ENCODE data around the gene ALKBH3. TPM values are rescaled to one million over a fixed set of nuclear protein-coding genes. Genes with fewer than 3 reads are reported as not detected.

The ALKBH3 gene
- total and polyA plus RNA-seq, 8 donors: 25.7 to 113 (median 34.4) TPM

DNA sequence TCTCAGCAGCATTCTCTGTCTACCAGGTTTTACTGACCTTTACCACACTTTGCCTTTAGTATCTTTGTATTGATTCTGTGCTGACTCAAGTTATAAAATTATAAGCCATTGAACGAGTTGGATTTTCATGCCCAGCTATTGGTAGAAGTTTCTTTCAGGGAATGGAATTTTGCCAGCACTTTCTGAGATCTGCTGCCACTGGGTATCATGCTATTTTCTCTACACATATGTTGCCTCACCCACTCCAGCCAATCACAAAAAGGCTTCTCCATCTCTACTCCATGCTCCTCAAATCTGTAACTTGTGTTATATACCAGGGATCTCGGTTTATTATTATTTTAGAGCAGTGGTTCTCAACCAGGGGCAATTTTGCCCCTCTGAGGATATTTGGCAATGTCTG lies 87.0 kb downstream of the ALKBH3 start:
- TF ChIP-seq CTCF (IDR thresholded peaks at IDR 0.05): no peak
- no peak for TF ChIP-seq POLR2AphosphoS5 (IDR thresholded peaks at IDR 0.05)
- TF ChIP-seq POLR2A (IDR thresholded peaks at IDR 0.05): no peak
- TF ChIP-seq EP300 (IDR thresholded peaks at IDR 0.05): no peak
- Histone ChIP-seq H3K27ac (no peak overlapping the region), H3K4me1 (peaks cover 0 to 4% (median 1%) of the 10 kb centered on the region in 4 donors), H3K36me3 (no peaks in the 10 kb centered on the region), H3K9me3 (no peaks in the 10 kb centered on the region), H3K4me3 (no peak overlapping the region), H3K27me3 (peaks cover 0 to 9% (median 6%) of the 10 kb centered on the region in 3 donors)
- no peak for DNase-seq
- 44 to 78% (median 75%) methylated on average over 2 of the region's 2 CpGs for WGBS, 5 donors
- intact Hi-C loops (cut with DNase I; ENCODE audit: low total_unique reads): no loop called here

- no peaks in the 10 kb centered on the region for H3K4me1 ChIP-seq
- no peak overlapping the region for H3K4me3 ChIP-seq
- WGBS, 5 donors: 75 to 86% (median 78%) methylated on average over 4 of the region's 4 CpGs
- H3K9me3 ChIP-seq: no peaks in the 10 kb centered on the region
- H3K27ac ChIP-seq: no peak overlapping the region
- peaks cover 0 to 9% (median 6%) of the 10 kb centered on the region in 3 donors for H3K27me3 ChIP-seq
- no peak for DNase-seq
- TF ChIP-seq EP300 (IDR thresholded peaks at IDR 0.05) (no peak), CTCF (IDR thresholded peaks at IDR 0.05) (no peak), POLR2AphosphoS5 (IDR thresholded peaks at IDR 0.05) (no peak), POLR2A (IDR thresholded peaks at IDR 0.05) (no peak)
- no peaks in the 10 kb centered on the region for H3K36me3 ChIP-seq
- intact Hi-C loops (cut with DNase I; ENCODE audit: low total_unique reads): no loop called here
Observed at GRCh38 chr11:43968719-43969118, 88.1 kb downstream of the ALKBH3 start.

- Histone ChIP-seq H3K27me3 (peaks cover 0 to 9% (median 6%) of the 10 kb centered on the region in 3 donors), H3K4me1 (no peaks in the 10 kb centered on the region), H3K4me3 (no peak overlapping the region), H3K9me3 (peaks cover 0 to 5% (median 3%) of the 10 kb centered on the region in 4 donors), H3K27ac (no peak overlapping the region), H3K36me3 (no peaks in the 10 kb centered on the region)
- intact Hi-C loops (cut with DNase I; ENCODE audit: low total_unique reads): no loop called here
- DNase-seq: peak in 1 of 2 donors; percentile 69
- 20 to 35% (median 25%) methylated on average over 4 of the region's 4 CpGs for WGBS, 5 donors
- TF ChIP-seq POLR2A (IDR thresholded peaks at IDR 0.05): no peak
- no peak for TF ChIP-seq POLR2AphosphoS5 (IDR thresholded peaks at IDR 0.05)
- TF ChIP-seq EP300 (IDR thresholded peaks at IDR 0.05): no peak
- TF ChIP-seq CTCF (IDR thresholded peaks at IDR 0.05): no peak
Observed at GRCh38 chr11:43969543-43969942, 88.9 kb downstream of the ALKBH3 start.

Other genes starting within 250 kb of the ALKBH3 start
- gene HSD17B12, start 200.1 kb upstream of the ALKBH3 start, total RNA-seq: 100 to 1,000 TPM in 2 of 5 donors, 10 to 100 TPM in 3; 31.0 to 169 (median 71.8) TPM
- gene HSD17B12, start 200.1 kb upstream of the ALKBH3 start, polyA plus RNA-seq: 10 to 100 TPM; 25.8 to 33.3 (median 29.2) TPM
- 100 to 1,000 TPM in 1 of 5 donors, 10 to 100 TPM in 4; 32.1 to 273 (median 55.4) TPM for gene C11orf96, start 61.8 kb downstream of the ALKBH3 start, total RNA-seq
- 100 to 1,000 TPM in 2 of 3 donors, 10 to 100 TPM in 1; 77.2 to 140 (median 131) TPM for gene C11orf96, start 61.8 kb downstream of the ALKBH3 start, polyA plus RNA-seq
- not detected for gene ACCSL, start 167.2 kb downstream of the ALKBH3 start, total RNA-seq
- not detected for gene ACCSL, start 167.2 kb downstream of the ALKBH3 start, polyA plus RNA-seq
- gene ACCS, start 185.4 kb downstream of the ALKBH3 start, total RNA-seq: 10 to 100 TPM; 21.7 to 71.1 (median 34.4) TPM
- 10 to 100 TPM; 14.7 to 17.4 (median 16.3) TPM for gene ACCS, start 185.4 kb downstream of the ALKBH3 start, polyA plus RNA-seq
- gene EXT2, start 214.8 kb downstream of the ALKBH3 start, total RNA-seq: 10 to 100 TPM; 10.5 to 93.8 (median 49.1) TPM
- gene EXT2, start 214.8 kb downstream of the ALKBH3 start, polyA plus RNA-seq: 10 to 100 TPM; 11.8 to 16.0 (median 15.2) TPM

Measured in stomach (tissue), 9 donors.